Measurements from ENCODE around the gene XYLB. TPM values are rescaled to one million over a fixed set of nuclear protein-coding genes. Genes with fewer than 3 reads are reported as not detected.
"Not testable (repeated sequence)": the region's sequence is repeated elsewhere in the genome, so short reads cannot be mapped to it uniquely, and the experiment has no call there.

XYLB gene
- total and polyA plus RNA-seq, 2 of the 13 experiments (the other 11 are each of a cell fraction or from before 2014, with no cell fraction given) = 25.9 to 30.0 TPM

DNA sequence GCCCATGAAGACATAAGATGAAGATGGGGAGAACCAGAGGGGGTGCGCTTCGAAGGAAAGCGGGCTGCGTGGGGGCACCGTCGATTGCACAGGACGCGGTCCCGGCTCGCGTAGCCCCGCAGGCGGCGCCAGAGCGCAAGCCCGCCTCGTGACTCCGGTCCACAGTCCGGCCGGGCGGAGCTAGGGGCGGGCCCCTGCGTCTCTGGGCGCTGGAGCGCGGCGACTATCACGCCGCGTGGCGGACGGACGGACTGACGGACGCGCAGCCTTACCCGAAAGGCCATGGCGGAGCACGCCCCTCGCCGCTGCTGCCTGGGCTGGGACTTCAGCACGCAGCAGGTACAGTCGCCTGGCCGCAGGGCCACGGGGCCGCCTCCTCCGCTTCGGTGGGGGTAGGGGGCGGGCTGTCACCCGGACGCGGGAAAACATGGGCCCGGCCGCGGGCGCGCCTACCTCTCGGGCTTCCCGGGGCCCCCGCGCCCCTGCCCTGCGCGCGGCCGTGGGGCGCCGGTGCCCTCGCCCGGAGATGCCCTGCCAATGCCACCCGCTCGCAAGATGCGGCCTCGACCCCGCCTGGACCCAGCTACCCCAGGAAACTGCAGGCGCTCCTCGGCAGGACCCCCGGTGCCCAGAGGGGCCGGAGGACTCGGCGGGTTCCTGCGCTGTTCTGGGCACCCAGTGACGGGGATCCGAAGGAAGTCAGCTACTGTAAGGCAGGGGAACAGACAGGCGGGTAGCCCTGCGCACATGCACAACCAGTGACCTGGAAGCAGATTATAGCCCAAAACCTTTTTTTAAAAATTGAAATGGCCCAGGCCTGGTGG lies at the start of gene XYLB (continued):
- TF ChIP-seq, protein P1, sequence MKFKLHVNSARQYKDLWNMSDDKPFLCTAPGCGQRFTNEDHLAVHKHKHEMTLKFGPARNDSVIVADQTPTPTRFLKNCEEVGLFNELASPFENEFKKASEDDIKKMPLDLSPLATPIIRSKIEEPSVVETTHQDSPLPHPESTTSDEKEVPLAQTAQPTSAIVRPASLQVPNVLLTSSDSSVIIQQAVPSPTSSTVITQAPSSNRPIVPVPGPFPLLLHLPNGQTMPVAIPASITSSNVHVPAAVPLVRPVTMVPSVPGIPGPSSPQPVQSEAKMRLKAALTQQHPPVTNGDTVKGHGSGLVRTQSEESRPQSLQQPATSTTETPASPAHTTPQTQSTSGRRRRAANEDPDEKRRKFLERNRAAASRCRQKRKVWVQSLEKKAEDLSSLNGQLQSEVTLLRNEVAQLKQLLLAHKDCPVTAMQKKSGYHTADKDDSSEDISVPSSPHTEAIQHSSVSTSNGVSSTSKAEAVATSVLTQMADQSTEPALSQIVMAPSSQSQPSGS (CRISPR knock-in tag; IDR thresholded peaks at IDR 0.05) = peak; percentile 76
- TF ChIP-seq ZNF570 (CRISPR knock-in tag; IDR thresholded peaks at IDR 0.05; ENCODE audit: borderline replicate concordance) = 0 out of 2 replicates have a peak, but pooled peaks have one; percentile 26
- TF ChIP-seq, protein P2, sequence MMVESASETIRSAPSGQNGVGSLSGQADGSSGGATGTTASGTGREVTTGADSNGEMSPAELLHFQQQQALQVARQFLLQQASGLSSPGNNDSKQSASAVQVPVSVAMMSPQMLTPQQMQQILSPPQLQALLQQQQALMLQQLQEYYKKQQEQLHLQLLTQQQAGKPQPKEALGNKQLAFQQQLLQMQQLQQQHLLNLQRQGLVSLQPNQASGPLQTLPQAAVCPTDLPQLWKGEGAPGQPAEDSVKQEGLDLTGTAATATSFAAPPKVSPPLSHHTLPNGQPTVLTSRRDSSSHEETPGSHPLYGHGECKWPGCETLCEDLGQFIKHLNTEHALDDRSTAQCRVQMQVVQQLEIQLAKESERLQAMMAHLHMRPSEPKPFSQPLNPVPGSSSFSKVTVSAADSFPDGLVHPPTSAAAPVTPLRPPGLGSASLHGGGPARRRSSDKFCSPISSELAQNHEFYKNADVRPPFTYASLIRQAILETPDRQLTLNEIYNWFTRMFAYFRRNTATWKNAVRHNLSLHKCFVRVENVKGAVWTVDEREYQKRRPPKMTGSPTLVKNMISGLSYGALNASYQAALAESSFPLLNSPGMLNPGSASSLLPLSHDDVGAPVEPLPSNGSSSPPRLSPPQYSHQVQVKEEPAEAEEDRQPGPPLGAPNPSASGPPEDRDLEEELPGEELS (CRISPR knock-in tag; IDR thresholded peaks at IDR 0.05) = peak; percentile 63
- TF ChIP-seq HMG20B (CRISPR knock-in tag; conservative IDR thresholded peaks at IDR 0.05) = no peak; the same call in 1 of the 2 replicates
- TF ChIP-seq SP5 (CRISPR knock-in tag; IDR thresholded peaks at IDR 0.05; ENCODE audit: borderline replicate concordance, low read depth) = peak; percentile 95
- peak; percentile 82 for TF ChIP-seq HNRNPL (IDR thresholded peaks at IDR 0.05; ENCODE audit: low read depth, low read length)
- TF ChIP-seq HHEX (CRISPR knock-in tag; IDR thresholded peaks at IDR 0.05) = no peak

GRCh38 chr3:38297053-38297452 lies 49.5 kb upstream of the XYLB start:
- intact Hi-C loops (cut with micrococcal nuclease; ENCODE audit: unreplicated experiment); in situ Hi-C loops (cut with HindIII; ENCODE audit: extremely low pct_ligation_motif_present, low pct_unique_long_range_greater_than_20kb): not testable (repeated sequence)

More at GRCh38 chr3:38297053-38297452, 49.5 kb upstream of the XYLB start:
- H3K27me3 ChIP-seq (ENCODE audit: control insufficient read depth in 1 of 2, insufficient read depth in 2 of 2, low read length in 2 of 2); DNase-seq (ENCODE audit: low spot score); H3K79me2 ChIP-seq (ENCODE audit: insufficient read depth, low read length); H4K20me1 ChIP-seq (ENCODE audit: insufficient read depth, low read length); H3K27ac ChIP-seq (ENCODE audit: extremely low read length, insufficient read depth, low read length); FAIRE-seq; H3K9ac ChIP-seq (ENCODE audit: insufficient read depth, low read depth, low read length); CTCF ChIA-PET (ENCODE audit: low intra/inter-chr PET ratio, low total read pairs); BruUV-seq (replicated peaks); H3K4me2 ChIP-seq (ENCODE audit: low read depth, low read length); H3K36me3 ChIP-seq (replicated peaks in 1 of 2; ENCODE audit: control insufficient read depth in 1 of 2, insufficient read depth in 2 of 2, low read length in 2 of 2); H3K9me3 ChIP-seq (ENCODE audit: low read length); H2AFZ ChIP-seq (ENCODE audit: low read length); ATAC-seq; H3K4me1 ChIP-seq (ENCODE audit: insufficient read depth, low read length); H3K4me3 ChIP-seq (replicated peaks in 1 of 3; ENCODE audit: insufficient read depth in 1 of 3, low read depth in 2 of 3, low read length in 3 of 3): not testable (repeated sequence)
- 4% methylated on average over 4 of the region's 4 CpGs for WGBS (ENCODE audit: low lambda C conversion rate)
- POLR2A ChIA-PET = interaction anchor here (0.6 kb wide), 1 partner anchor 35 kb away, joined by 3 read pairs; no protein-coding TSS in a partner anchor

Measured in HepG2 (cell line).